Hepatocyte (in vitro differentiated cells): Measurements from ENCODE around the gene TSPAN31. TPM values are rescaled to one million over a fixed set of nuclear protein-coding genes. Genes with fewer than 3 reads are reported as not detected.
A peak's percentile ranks its signal among the peaks of the same experiment; 100 is the strongest.

Experiments
- DNase-seq: peaks from one replicate; pipeline ENCODE4 v3.0.0-alpha.2; 2016; ENCODE audit warnings: low spot score
- H2AFZ ChIP-seq: fragments of 200-600 bp; sonication (generic); 2 replicates; pipeline ENCODE4 v1.6.0; 2016; ENCODE audit warnings: antibody characterized with exemption, mild to moderate bottlenecking
- H3K27ac ChIP-seq: fragments of 200-600 bp; sonication (generic); 2 replicates; pipeline ENCODE4 v1.5.1; 2016; ENCODE audit warnings: mild to moderate bottlenecking
- H3K27me3 ChIP-seq: fragments of 200-600 bp; sonication (generic); 2 replicates; pipeline ENCODE4 v1.6.1; 2016
- H3K36me3 ChIP-seq: fragments of 200-600 bp; sonication (generic); replicated peaks from 2 replicates; pipeline ENCODE4 v1.5.1; 2016; ENCODE audit warnings: low read depth; ENCODE audit not compliant: insufficient read depth
- H3K4me1 ChIP-seq: fragments of 200-600 bp; sonication (generic); 2 replicates; pipeline ENCODE4 v1.5.1; 2016; ENCODE audit warnings: mild to moderate bottlenecking, moderate library complexity; ENCODE audit not compliant: insufficient read depth
- H3K4me2 ChIP-seq: fragments of 200-600 bp; sonication (generic); 2 replicates; pipeline ENCODE4 v1.6.0; 2016
- H3K4me3 ChIP-seq: fragments of 200-600 bp; sonication (generic); 2 replicates; pipeline ENCODE4 v1.5.1; 2016; ENCODE audit warnings: mild to moderate bottlenecking
- H3K79me2 ChIP-seq: fragments of 200-600 bp; sonication (generic); 2 replicates; pipeline ENCODE4 v1.6.0; 2017; ENCODE audit warnings: mild to moderate bottlenecking
- H3K9me2 ChIP-seq: fragments of 200-600 bp; sonication (generic); replicated peaks from 2 replicates; pipeline ENCODE4 v1.6.0; 2017; ENCODE audit warnings: mild to moderate bottlenecking; ENCODE audit not compliant: insufficient read depth
- H3K9me3 ChIP-seq: fragments of 200-600 bp; sonication (generic); 2 replicates; pipeline ENCODE4 v1.5.1; 2016; ENCODE audit warnings: low read depth, mild to moderate bottlenecking
- H4K20me1 ChIP-seq: fragments of 200-600 bp; sonication (generic); 2 replicates; pipeline ENCODE4 v1.6.0; 2016; ENCODE audit warnings: mild to moderate bottlenecking; ENCODE audit not compliant: insufficient read depth, poor library complexity, severe bottlenecking
- CTCF ChIP-seq: fragments of 200-600 bp; sonication (generic); IDR thresholded peaks from 2 replicates; pipeline ENCODE4 v1.5.1; 2016; ENCODE audit warnings: antibody characterized with exemption, mild to moderate bottlenecking; ENCODE audit not compliant: poor library complexity
- EZH2 ChIP-seq: fragments of 200-600 bp; sonication (generic); IDR thresholded peaks from 2 replicates; pipeline ENCODE4 v1.6.1; 2016; ENCODE audit warnings: antibody characterized with exemption, mild to moderate bottlenecking, borderline replicate concordance
- EZH2phosphoT487 ChIP-seq: fragments of 200-600 bp; sonication (generic); IDR thresholded peaks from one replicate; pipeline ENCODE4 v1.6.1; 2018; ENCODE audit warnings: antibody characterized with exemption, mild to moderate bottlenecking, low read depth, moderate library complexity; ENCODE audit not compliant: unreplicated experiment, severe bottlenecking
- WGBS: methylation state at CpG from one replicate; pipeline ENCODE4 v1.1.6; 2016; ENCODE audit warnings: low lambda C conversion rate; ENCODE audit errors: missing lambda C conversion rate; 5-methylcytosine and 5-hydroxymethylcytosine counted together
- polyA plus RNA-seq: library from polyadenylated mRNA; unstranded; fragments of >200 nt; fragmentation: Nextera tagmentation; extraction: Ambion mirVana; gene quantifications from 2 replicates; pipeline ENCODE4 v1.2.1, GENCODE V29; 2016
- total RNA-seq: library from RNA; depleted of rRNA; stranded (reverse); fragments of >200 nt; gene quantifications from 2 replicates; pipeline ENCODE4 v1.2.3, GENCODE V29; 2014

Gene TSPAN31
- total and polyA plus RNA-seq, 2 experiments from 2014 or later: 69.2 to 81.3 TPM

GRCh38 chr12:57765698-57766463 lies 21.0 kb downstream of the TSPAN31 start:
- H3K4me2 ChIP-seq: peak overlapping the region; percentile 96
- peaks cover 28% of the 10 kb centered on the region for H3K4me1 ChIP-seq
- H3K9me2 ChIP-seq: no peaks in the 10 kb centered on the region
- H3K27me3 ChIP-seq: peaks cover 53% of the 10 kb centered on the region
- H3K36me3 ChIP-seq: no peaks in the 10 kb centered on the region
- H3K27ac ChIP-seq: no peak overlapping the region
- no peak for DNase-seq
- peak overlapping the region; percentile 84 for H2AFZ ChIP-seq
- peak; percentile 61 for TF ChIP-seq EZH2
- peak; percentile 23 for TF ChIP-seq EZH2phosphoT487
- TF ChIP-seq CTCF: no peak
- H4K20me1 ChIP-seq: no peaks in the 10 kb centered on the region
- peak overlapping the region; percentile 45 for H3K4me3 ChIP-seq
- no peaks in the 10 kb centered on the region for H3K9me3 ChIP-seq
- 5% methylated on average over 40 of the region's 40 CpGs for WGBS
- H3K79me2 ChIP-seq: peaks cover 7% of the 10 kb centered on the region

GRCh38 chr12:57766464-57767304 lies 21.8 kb downstream of the TSPAN31 start, which contains the start of gene CYP27B1:
CYP27B1 (minus strand) TSS chr12:57767078; CDS start chr12:57767041, 37 bp downstream.
- no peak within 1 kb of the TSS for H3K4me3 ChIP-seq
- no peaks in the 10 kb centered on the region for H3K36me3 ChIP-seq
- peaks cover 10% of the 10 kb centered on the region for H3K79me2 ChIP-seq
- H2AFZ ChIP-seq: peak within 1 kb of the TSS; percentile 84
- no peak for DNase-seq
- no peaks in the 10 kb centered on the region for H4K20me1 ChIP-seq
- H3K27me3 ChIP-seq: peaks cover 53% of the 10 kb centered on the region
- H3K9me3 ChIP-seq: no peaks in the 10 kb centered on the region
- H3K4me2 ChIP-seq: peak within 1 kb of the TSS; percentile 96
- no peaks in the 10 kb centered on the region for H3K9me2 ChIP-seq
- no peak within 1 kb of the TSS for H3K27ac ChIP-seq
- WGBS: 4% methylated on average over 38 of the region's 38 CpGs
- peak; percentile 26 for TF ChIP-seq EZH2phosphoT487
- no peak for TF ChIP-seq EZH2
- peaks cover 28% of the 10 kb centered on the region for H3K4me1 ChIP-seq

GRCh38 chr12:57767305-57767698 lies 22.5 kb downstream of the TSPAN31 start:
- H3K4me3 ChIP-seq: no peak overlapping the region
- no peaks in the 10 kb centered on the region for H4K20me1 ChIP-seq
- H3K9me3 ChIP-seq: no peaks in the 10 kb centered on the region
- H2AFZ ChIP-seq: no peak overlapping the region
- H3K4me2 ChIP-seq: peak overlapping the region; percentile 96
- peaks cover 10% of the 10 kb centered on the region for H3K79me2 ChIP-seq
- no peak for DNase-seq
- peaks cover 28% of the 10 kb centered on the region for H3K4me1 ChIP-seq
- H3K27ac ChIP-seq: no peak overlapping the region
- peaks cover 53% of the 10 kb centered on the region for H3K27me3 ChIP-seq
- H3K36me3 ChIP-seq: no peaks in the 10 kb centered on the region
- TF ChIP-seq EZH2 (no peak), EZH2phosphoT487 (no peak), CTCF (no peak)
- no peaks in the 10 kb centered on the region for H3K9me2 ChIP-seq

GRCh38 chr12:57767876-57768275 lies 23.0 kb downstream of the TSPAN31 start:
- Histone ChIP-seq H3K4me1 (peaks cover 28% of the 10 kb centered on the region), H3K9me3 (no peaks in the 10 kb centered on the region), H3K4me3 (no peak overlapping the region), H4K20me1 (no peaks in the 10 kb centered on the region), H3K4me2 (no peak overlapping the region), H3K36me3 (no peaks in the 10 kb centered on the region), H3K27ac (no peak overlapping the region), H3K27me3 (peaks cover 51% of the 10 kb centered on the region), H2AFZ (no peak overlapping the region), H3K9me2 (no peaks in the 10 kb centered on the region), H3K79me2 (peaks cover 10% of the 10 kb centered on the region)
- TF ChIP-seq EZH2phosphoT487 (no peak), CTCF (no peak), EZH2 (no peak)
- DNase-seq: no peak
- 91% methylated on average over 3 of the region's 3 CpGs for WGBS
